22Rv1 (cell line): ENCODE measurements around the gene RING1.

Experiments used
- ZFX ChIP-seq: fragments of 450-650 bp; IDR thresholded peaks from 2 replicates; pipeline ENCODE4 v1.6.1; 2017; ENCODE audit warnings: antibody characterized with exemption, borderline replicate concordance
- TF ChIP-seq, protein P1 (sequence below): fragments of 450-650 bp; IDR thresholded peaks from 2 replicates; pipeline ENCODE4 v1.5.1; 2017; ENCODE audit warnings: mild to moderate bottlenecking

DNA sequence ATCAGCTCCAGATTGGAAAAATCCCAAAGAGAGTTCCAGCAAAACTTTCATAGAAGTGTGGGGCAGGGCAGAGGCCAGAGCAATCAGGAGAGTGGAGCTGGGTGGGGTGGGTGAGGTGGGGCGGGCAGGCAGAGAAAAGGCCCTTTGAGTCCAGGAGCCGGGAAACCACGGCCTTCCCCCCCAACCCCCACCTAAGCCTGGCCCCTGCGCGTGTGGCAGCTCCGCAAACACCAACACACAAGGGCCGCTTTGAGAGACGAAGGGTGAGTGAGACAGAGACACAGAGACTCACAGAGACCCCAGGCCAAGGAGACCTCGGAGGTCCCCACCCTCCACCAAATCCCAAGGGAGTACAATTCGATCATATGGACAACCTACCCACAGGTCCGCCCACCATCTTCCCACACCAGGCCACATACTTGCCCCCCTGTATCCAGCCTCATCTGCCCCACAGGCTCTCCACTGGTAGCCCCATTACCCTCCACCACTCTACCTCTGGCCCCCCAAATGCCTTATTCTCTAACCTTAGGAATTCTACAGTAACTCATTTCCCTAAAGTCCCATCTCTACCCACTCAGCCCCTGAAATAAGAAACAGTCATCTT, 17.7 kb upstream of the RING1 start:
- TF ChIP-seq, protein P1, sequence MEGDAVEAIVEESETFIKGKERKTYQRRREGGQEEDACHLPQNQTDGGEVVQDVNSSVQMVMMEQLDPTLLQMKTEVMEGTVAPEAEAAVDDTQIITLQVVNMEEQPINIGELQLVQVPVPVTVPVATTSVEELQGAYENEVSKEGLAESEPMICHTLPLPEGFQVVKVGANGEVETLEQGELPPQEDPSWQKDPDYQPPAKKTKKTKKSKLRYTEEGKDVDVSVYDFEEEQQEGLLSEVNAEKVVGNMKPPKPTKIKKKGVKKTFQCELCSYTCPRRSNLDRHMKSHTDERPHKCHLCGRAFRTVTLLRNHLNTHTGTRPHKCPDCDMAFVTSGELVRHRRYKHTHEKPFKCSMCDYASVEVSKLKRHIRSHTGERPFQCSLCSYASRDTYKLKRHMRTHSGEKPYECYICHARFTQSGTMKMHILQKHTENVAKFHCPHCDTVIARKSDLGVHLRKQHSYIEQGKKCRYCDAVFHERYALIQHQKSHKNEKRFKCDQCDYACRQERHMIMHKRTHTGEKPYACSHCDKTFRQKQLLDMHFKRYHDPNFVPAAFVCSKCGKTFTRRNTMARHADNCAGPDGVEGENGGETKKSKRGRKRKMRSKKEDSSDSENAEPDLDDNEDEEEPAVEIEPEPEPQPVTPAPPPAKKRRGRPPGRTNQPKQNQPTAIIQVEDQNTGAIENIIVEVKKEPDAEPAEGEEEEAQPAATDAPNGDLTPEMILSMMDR: no peak
- no peak for TF ChIP-seq ZFX
